HG02852 (cell line): Measurements from ENCODE around the gene MAP2K3.
"Not testable (repeated sequence)": the region's sequence is repeated elsewhere in the genome, so short reads cannot be mapped to it uniquely, and the experiment has no call there.

Source experiments
- ATAC-seq: cut with Tn5 transposase; IDR thresholded peaks from one replicate; pipeline ENCODE4 v1.9.1; 2021; ENCODE audit warnings: mild to moderate bottlenecking, moderate library complexity; ENCODE audit not compliant: unreplicated experiment

MAP2K3 gene

GRCh38 chr17:21296097-21297025 lies 11.8 kb downstream of the MAP2K3 start:
- no peak for ATAC-seq

DNA sequence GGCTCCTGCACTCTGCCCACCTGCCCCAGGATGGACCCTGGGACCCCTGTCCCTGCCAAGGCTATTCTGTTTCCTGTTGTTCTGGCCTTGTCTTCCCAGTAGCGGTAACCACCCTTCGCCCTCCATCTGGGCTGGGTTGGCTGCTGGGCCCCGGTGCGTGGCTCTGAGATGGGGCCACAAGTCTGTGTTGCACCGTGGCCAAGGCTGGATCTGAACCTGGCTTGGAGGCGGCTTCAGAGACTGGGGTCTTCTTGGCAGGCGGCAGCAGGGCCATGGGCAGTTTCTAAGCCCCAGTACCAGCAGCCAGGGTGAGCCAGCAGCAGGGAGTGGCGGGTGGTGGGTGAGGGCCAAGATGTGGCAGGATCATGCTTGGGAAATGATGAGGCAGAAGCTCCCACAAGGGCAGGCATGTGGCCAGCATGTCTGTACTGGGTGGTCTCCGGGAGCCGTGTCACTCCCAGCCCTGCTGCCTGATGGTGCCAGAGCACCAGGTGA lies 12.6 kb downstream of the MAP2K3 start:
- ATAC-seq: no peak

GRCh38 chr17:21297597-21297996 lies 13.1 kb downstream of the MAP2K3 start:
- no peak for ATAC-seq

GRCh38 chr17:21298056-21298982 lies 13.8 kb downstream of the MAP2K3 start:
- ATAC-seq: no peak

DNA sequence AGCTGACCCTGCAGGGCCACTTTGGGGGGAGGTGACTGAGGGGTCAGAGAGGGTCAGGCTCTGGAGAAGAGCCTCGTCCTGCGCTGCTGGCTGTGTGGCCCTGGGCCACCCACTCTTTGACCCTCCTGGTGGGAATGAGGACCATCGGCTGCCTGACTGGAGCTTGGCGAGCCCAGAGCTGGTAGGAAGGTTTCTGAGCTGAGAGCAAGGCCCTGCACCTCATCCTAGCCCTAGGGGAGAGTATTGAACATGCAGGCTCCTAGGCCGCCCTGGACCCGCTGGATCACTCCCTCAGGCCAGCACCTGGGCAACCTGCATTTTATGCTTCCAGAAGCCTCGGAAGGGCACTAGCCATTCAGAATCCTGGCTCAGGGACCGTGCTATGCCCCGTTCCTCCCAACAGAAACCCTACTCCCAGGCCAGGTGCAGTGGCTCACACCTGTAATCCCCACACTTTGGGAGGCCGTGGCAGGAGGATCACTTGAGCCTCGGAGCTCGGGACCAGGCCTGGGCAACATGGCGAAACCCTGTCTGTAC lies 14.5 kb downstream of the MAP2K3 start:
- ATAC-seq: no peak

GRCh38 chr17:21299981-21300600 lies 15.6 kb downstream of the MAP2K3 start:
- no peak for ATAC-seq

DNA sequence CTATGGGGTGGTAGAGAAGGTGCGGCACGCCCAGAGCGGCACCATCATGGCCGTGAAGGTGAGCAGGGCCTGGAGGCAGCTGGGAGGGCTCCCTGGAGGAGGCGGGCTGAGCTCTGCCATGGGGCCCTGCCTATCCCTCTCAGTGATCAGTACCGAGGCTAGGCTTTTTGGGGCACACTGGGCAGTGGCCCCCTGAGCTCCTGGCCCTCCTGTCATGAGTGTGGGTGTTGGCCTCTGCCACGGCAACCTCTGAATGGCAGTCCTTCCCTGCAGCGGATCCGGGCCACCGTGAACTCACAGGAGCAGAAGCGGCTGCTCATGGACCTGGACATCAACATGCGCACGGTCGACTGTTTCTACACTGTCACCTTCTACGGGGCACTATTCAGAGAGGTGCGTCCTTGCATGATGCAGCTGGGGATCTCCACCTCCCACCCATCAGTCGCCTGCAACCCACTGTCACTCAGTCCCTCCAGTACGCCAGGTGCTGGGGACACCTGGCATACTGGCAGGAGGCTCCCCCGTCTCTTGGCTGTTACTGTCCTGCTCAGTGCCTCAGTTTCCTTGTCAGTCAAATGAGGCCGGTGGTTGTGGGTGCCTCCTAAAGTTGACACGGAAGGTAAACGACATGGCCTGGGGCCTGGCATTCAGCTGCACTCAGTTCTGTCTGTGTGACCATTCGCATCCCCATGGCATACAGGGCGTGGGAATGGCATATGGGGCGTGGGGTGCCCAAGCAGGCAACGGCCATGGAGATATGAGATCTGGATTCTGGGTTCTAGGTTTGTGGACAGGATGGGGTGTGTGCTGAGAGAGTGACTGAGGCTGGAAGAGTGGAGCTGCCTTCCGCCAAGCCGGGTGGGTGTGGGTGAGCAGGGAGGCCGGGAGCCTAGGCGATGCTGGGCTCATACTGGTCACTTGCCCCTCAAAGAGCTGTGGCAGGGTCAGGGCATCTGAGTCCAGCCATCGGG lies 16.4 kb downstream of the MAP2K3 start:
- no peak for ATAC-seq

- no peak for ATAC-seq
Observed at GRCh38 chr17:21301593-21302550, 17.4 kb downstream of the MAP2K3 start.

GRCh38 chr17:21302711-21303425 lies 18.4 kb downstream of the MAP2K3 start:
- ATAC-seq: no peak

DNA sequence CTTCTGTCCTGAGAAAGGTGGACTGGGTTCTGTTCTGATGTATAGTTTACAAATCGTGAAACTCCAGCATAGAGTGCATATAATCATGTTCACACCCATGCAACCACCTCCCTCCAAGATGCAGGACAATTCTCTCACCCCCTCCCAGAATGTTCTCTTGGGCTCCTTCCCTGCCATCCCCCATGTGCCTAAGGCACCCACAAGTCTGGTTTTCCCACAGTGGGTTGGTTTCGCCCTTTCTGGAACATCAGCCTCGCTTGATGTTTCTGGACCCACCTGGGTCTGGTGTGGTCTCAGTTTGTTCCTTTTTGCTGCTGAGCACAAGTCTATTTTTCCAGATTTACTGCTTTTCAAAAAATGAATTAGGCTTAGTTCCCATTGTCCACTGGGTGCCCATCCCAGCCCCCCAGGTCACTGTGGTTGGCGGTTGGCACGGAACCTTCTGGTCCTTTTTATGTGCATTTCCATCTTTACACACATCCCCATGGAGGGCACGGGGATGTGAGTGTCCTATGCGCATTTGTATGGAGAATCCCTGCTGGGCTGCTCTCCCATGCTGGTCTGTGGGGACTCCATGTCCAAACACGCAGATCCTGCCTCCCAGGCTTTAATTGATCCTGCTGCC lies 19.0 kb downstream of the MAP2K3 start:
- no peak for ATAC-seq

DNA sequence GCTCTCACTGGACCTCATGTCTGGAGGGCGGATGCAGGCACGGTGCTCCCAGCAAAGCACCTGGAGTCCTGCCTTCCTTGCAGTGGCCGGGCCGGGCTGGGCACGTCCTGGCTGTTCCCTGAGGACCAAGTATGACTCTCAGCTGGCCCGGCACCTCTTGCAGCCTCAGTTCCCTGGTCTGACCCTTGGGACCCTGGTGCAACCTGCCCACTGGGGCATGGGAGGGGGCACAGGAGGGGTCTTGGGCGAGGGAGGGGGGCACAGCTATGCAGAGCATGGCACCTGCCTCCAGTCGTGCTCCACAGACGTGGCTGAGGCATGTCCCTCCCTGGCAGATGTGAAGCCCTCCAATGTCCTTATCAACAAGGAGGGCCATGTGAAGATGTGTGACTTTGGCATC lies 19.6 kb downstream of the MAP2K3 start:
- no peak for ATAC-seq

DNA sequence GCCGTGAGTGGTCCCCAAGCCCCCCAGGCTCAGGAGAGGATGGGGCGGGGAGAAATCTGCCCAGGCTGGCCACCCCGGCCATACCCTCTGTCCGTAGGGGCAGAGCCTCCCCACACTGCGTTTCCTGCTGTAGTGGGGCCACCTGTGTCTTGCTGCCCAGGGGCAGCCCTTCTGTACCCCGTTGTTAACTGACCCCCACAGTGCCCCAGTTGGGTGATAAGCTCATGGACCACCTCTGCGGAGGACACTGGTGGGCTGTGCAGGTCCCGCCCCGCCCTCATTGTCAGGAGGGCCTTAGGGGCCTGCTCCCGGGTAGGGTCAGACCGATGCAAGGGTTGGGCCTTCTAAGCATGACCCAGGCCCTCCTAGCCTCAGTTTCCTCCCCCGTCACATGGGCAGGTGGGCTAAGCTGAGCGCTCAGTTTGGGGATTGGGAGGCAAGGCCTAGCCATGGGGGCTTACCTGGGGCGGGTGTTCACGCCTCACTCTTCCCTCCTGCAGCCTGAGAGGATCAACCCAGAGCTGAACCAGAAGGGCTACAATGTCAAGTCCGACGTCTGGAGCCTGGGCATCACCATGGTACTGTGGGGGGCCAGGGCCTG lies 20.1 kb downstream of the MAP2K3 start:
- ATAC-seq: not testable (repeated sequence)

DNA sequence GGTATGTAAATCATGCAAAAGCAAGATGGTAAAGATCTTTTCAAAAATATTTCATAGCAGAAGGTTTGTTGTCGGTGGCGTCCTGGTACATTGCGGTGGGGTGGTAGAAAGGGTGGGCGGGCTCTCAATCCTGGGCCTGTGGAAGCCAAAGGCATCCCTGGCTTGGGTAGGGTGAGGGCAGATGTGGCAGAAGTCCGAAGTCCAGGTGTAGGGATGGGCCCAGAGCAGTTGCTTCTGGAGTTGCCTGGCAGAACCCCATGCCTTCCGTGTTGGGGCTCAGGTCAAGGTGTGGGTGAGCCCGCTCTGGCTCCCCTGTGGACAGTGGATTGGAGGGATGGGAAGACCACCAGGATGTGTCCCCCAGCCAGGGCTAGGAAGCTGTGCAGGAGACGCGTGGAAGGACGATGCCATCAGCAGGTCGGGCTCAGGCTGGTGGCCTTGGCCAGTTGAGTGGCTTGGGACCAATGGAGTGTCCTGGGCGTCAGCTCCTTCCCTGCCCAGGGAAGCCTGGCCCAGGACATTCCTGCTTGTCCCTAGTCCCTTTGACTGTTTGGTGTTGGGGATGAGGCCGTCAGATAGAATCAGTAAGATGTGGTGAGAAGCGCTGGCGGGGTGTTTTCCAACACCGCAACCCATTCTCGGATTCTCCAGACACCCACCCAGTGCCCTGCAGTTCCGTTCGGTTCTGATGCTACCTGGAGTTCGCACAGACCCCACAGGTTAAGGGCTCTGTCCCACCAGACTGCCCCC lies 21.1 kb downstream of the MAP2K3 start:
- ATAC-seq: not testable (repeated sequence)

- ATAC-seq: not testable (repeated sequence)
Observed at GRCh38 chr17:21306611-21307272, 22.2 kb downstream of the MAP2K3 start.

DNA sequence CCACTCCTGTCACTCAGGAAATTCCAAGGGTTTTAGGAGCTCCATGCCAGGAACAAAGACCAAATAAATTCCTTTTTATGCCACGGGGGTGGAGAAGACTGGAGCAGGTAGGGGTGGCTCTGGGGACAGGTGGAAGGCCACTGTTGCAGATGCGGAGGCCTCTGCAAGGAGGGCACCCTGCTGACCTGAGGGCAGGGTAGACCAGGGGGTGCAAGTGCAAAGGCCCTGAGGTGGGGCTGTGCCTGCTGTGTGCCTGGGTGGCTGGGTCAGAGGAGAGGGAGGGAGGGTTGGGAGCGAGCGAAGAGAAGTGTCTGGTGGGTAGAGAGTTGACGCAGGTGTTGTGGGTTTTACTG lies 22.7 kb downstream of the MAP2K3 start:
- not testable (repeated sequence) for ATAC-seq

- ATAC-seq: not testable (repeated sequence)
Observed at GRCh38 chr17:21308931-21309381, 24.4 kb downstream of the MAP2K3 start.
